Measurements from ENCODE around the gene NFAM1. TPM values are rescaled to one million over a fixed set of nuclear protein-coding genes. Genes with fewer than 3 reads are reported as not detected.

The NFAM1 gene
- total RNA-seq, 1 experiment from 2014 or later, result 0.12 TPM

DNA sequence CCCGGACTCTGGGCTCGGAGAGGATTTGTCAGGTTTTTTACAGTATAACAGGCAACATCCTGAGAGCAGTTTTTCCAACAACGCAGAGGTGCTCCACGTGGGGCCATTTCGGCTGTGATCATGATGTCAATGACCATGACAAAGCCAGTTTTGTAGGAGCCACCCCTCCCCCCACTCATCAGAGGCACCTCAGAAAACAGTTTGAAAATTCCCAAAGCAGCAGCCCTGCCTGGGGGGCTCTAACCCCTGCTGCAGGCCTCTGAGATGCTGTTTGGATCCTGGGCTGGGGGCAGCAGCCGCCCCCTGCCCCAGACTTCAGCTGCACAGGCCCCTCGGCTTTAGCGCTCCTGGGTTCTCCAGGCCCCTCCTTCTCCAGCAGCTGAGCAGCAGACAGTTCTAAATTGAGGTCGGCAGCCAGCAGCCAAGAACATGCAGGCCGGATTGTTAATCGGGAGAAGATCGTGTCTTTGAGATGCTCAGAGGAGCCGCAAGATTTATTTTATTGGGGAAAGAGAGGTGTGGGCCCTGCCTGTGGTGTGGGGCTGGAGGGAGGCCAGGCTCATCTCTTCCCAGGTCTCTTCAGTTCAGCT, 19.4 kb downstream of the NFAM1 start:
- no peak overlapping the region for H3K27ac ChIP-seq (ENCODE audit: low read depth, low read length)
- no peaks in the 10 kb centered on the region for H3K79me2 ChIP-seq (ENCODE audit: insufficient read depth, low read length)
- intact Hi-C loops (cut with micrococcal nuclease), result no loop called here
- ATAC-seq (no peak), DNase-seq (ENCODE audit: low read depth, low spot score) (no peak)
- no peaks in the 10 kb centered on the region for H3K4me1 ChIP-seq (ENCODE audit: control insufficient read depth in 1 of 2, insufficient read depth in 2 of 2, low read length in 2 of 2)
- H4K20me1 ChIP-seq (ENCODE audit: insufficient read depth), result no peaks in the 10 kb centered on the region
- TF ChIP-seq POLR2AphosphoS5 (IDR thresholded peaks at IDR 0.05; ENCODE audit: low read depth, low read length) (no peak), ELF1 (IDR thresholded peaks at IDR 0.05; ENCODE audit: borderline replicate concordance, low read depth) (no peak), ZFX (IDR thresholded peaks at IDR 0.05) (no peak), TCF7L2 (IDR thresholded peaks at IDR 0.05; ENCODE audit: borderline replicate concordance, extremely low read depth, insufficient read depth, insufficient read length) (no peak), CEBPB (IDR thresholded peaks at IDR 0.05; ENCODE audit: low read depth) (no peak), EZH2phosphoT487 (IDR thresholded peaks at IDR 0.05; ENCODE audit: borderline replicate concordance) (no peak), SIN3A (IDR thresholded peaks at IDR 0.05; ENCODE audit: low read depth) (no peak), JUND (IDR thresholded peaks at IDR 0.05) (no peak), ZNF274 (IDR thresholded peaks at IDR 0.05; ENCODE audit: low read depth, low read length) (no peak), POLR2A (IDR thresholded peaks at IDR 0.05; ENCODE audit: borderline replicate concordance, extremely low read depth, insufficient read depth, insufficient read length) (no peak), FOSL1 (IDR thresholded peaks at IDR 0.05; ENCODE audit: low read depth) (no peak)
- TF ChIP-seq, protein P1, sequence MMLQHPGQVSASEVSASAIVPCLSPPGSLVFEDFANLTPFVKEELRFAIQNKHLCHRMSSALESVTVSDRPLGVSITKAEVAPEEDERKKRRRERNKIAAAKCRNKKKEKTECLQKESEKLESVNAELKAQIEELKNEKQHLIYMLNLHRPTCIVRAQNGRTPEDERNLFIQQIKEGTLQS (IDR thresholded peaks at IDR 0.05), result no peak
- TF ChIP-seq, protein P2, sequence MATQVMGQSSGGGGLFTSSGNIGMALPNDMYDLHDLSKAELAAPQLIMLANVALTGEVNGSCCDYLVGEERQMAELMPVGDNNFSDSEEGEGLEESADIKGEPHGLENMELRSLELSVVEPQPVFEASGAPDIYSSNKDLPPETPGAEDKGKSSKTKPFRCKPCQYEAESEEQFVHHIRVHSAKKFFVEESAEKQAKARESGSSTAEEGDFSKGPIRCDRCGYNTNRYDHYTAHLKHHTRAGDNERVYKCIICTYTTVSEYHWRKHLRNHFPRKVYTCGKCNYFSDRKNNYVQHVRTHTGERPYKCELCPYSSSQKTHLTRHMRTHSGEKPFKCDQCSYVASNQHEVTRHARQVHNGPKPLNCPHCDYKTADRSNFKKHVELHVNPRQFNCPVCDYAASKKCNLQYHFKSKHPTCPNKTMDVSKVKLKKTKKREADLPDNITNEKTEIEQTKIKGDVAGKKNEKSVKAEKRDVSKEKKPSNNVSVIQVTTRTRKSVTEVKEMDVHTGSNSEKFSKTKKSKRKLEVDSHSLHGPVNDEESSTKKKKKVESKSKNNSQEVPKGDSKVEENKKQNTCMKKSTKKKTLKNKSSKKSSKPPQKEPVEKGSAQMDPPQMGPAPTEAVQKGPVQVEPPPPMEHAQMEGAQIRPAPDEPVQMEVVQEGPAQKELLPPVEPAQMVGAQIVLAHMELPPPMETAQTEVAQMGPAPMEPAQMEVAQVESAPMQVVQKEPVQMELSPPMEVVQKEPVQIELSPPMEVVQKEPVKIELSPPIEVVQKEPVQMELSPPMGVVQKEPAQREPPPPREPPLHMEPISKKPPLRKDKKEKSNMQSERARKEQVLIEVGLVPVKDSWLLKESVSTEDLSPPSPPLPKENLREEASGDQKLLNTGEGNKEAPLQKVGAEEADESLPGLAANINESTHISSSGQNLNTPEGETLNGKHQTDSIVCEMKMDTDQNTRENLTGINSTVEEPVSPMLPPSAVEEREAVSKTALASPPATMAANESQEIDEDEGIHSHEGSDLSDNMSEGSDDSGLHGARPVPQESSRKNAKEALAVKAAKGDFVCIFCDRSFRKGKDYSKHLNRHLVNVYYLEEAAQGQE (IDR thresholded peaks at IDR 0.05; ENCODE audit: low read depth), result no peak
- TF ChIP-seq, protein P3, sequence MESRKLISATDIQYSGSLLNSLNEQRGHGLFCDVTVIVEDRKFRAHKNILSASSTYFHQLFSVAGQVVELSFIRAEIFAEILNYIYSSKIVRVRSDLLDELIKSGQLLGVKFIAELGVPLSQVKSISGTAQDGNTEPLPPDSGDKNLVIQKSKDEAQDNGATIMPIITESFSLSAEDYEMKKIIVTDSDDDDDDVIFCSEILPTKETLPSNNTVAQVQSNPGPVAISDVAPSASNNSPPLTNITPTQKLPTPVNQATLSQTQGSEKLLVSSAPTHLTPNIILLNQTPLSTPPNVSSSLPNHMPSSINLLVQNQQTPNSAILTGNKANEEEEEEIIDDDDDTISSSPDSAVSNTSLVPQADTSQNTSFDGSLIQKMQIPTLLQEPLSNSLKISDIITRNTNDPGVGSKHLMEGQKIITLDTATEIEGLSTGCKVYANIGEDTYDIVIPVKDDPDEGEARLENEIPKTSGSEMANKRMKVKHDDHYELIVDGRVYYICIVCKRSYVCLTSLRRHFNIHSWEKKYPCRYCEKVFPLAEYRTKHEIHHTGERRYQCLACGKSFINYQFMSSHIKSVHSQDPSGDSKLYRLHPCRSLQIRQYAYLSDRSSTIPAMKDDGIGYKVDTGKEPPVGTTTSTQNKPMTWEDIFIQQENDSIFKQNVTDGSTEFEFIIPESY (IDR thresholded peaks at IDR 0.05; ENCODE audit: extremely low read depth, insufficient replicate concordance, low read length), result no peak
- no TSS peak for BruUV-seq (replicated peaks)
- RAD21 ChIA-PET (ENCODE audit: low non-redundant PET in 1 of 2, low total read pairs in 2 of 2, uncharacterized antibody in 2 of 2, unreplicated experiment in 2 of 2), result no interaction called here
- no peak overlapping the region for H3K4me2 ChIP-seq (ENCODE audit: low read length)
- no peaks in the 10 kb centered on the region for H3K9me3 ChIP-seq (ENCODE audit: control insufficient read depth in 1 of 2, insufficient read depth in 1 of 2, low read depth in 1 of 2, low read length in 2 of 2)
- CTCF ChIA-PET, result no interaction called here
- H2AFZ ChIP-seq (ENCODE audit: low read depth, low read length, poor library complexity, severe bottlenecking), result no peak overlapping the region
- no peak overlapping the region for H3K9ac ChIP-seq (ENCODE audit: low read length)
- H3K4me3 ChIP-seq (replicated peaks in 1 of 2; ENCODE audit: low read depth in 1 of 2, low read length in 2 of 2), result no peak overlapping the region
- H3K9me2 ChIP-seq (ENCODE audit: insufficient read depth), result no peaks in the 10 kb centered on the region
- no peaks in the 10 kb centered on the region for H3K27me3 ChIP-seq (ENCODE audit: insufficient read depth, low read length)
- no peaks in the 10 kb centered on the region for H3K36me3 ChIP-seq (ENCODE audit: control insufficient read depth in 1 of 2, insufficient read depth in 2 of 2, low read length in 2 of 2)
- POLR2A ChIA-PET, result no interaction called here
